Measurements from ENCODE around the gene PNPLA7. TPM values are rescaled to one million over a fixed set of nuclear protein-coding genes. Genes with fewer than 3 reads are reported as not detected.

Gene PNPLA7
- total and polyA plus RNA-seq, 2 of the 4 experiments (the other 2 are of a cell fraction) = under 0.01 to 0.89 TPM

GRCh38 chr9:137463931-137464290 lies 86.3 kb downstream of the PNPLA7 start:
- BruUV-seq (replicated peaks) = no TSS peak
- no peak overlapping the region for H2BK15ac ChIP-seq (ENCODE audit: low read depth, low read length)
- H3K14ac ChIP-seq (replicated peaks; ENCODE audit: low read depth, low read length) = no peak overlapping the region
- H3K4me1 ChIP-seq (ENCODE audit: control insufficient read depth, insufficient read depth, low read length) = peaks cover 4% of the 10 kb centered on the region
- peaks cover 5% of the 10 kb centered on the region; the same call in 1 of the 2 replicates for H3K27me3 ChIP-seq (ENCODE audit: control insufficient read depth, insufficient read depth, low read length)
- intact Hi-C loops (cut with micrococcal nuclease) (no loop called here), in situ Hi-C loops (cut with MboI; ENCODE audit: low sequenced_read_pairs) (no loop called here), dilution Hi-C loops (cut with HindIII; ENCODE audit: low sequenced_read_pairs, unreplicated experiment) (no loop called here)
- CTCF ChIA-PET = no interaction called here
- no peak overlapping the region for H2AFZ ChIP-seq (replicated peaks; ENCODE audit: low read length, poor library complexity)
- no peak overlapping the region for H3K18ac ChIP-seq (ENCODE audit: low read depth, low read length)
- no peak overlapping the region for H3K9ac ChIP-seq (ENCODE audit: low read depth, low read length)
- H3K79me1 ChIP-seq (ENCODE audit: low read depth in 1 of 2, low read length in 2 of 2) = no peaks in the 10 kb centered on the region
- no peak overlapping the region for H4K91ac ChIP-seq (ENCODE audit: insufficient read depth, low read depth, low read length)
- WGBS, 2 experiments (ENCODE audit: extremely low coverage in 2 of 2, insufficient read length in 1 of 2) = 79% methylated on average over 6 of the region's 18 CpGs; no CpG with 5 or more reads in 1 of the 2 experiments
- no peak for TF ChIP-seq RAD21 (IDR thresholded peaks at IDR 0.05; ENCODE audit: low read length)
- TF ChIP-seq SMC3 (IDR thresholded peaks at IDR 0.05; ENCODE audit: low read depth, low read length) = no peak
- TF ChIP-seq RCOR1 (IDR thresholded peaks at IDR 0.05; ENCODE audit: insufficient replicate concordance, low read length) = no peak
- TF ChIP-seq MAFK (IDR thresholded peaks at IDR 0.05; ENCODE audit: low read depth, low read length) = no peak
- TF ChIP-seq USF2 (IDR thresholded peaks at IDR 0.05; ENCODE audit: low read depth, low read length) = no peak
- TF ChIP-seq NFE2L2 (IDR thresholded peaks at IDR 0.05; ENCODE audit: low read depth, low read length) = no peak
- TF ChIP-seq MAZ (IDR thresholded peaks at IDR 0.05; ENCODE audit: borderline replicate concordance, low read depth, low read length) = no peak
- TF ChIP-seq CEBPB (IDR thresholded peaks at IDR 0.05; ENCODE audit: low read depth, low read length) = no peak
- TF ChIP-seq CHD1 (IDR thresholded peaks at IDR 0.05; ENCODE audit: low read depth, low read length) = no peak
- TF ChIP-seq FOS (IDR thresholded peaks at IDR 0.05; ENCODE audit: low read depth, low read length) = no peak
- TF ChIP-seq ELK1 (IDR thresholded peaks at IDR 0.05; ENCODE audit: borderline replicate concordance, low read depth, low read length) = no peak
- TF ChIP-seq BHLHE40 (IDR thresholded peaks at IDR 0.05; ENCODE audit: low read depth, low read length) = no peak
- no peak for TF ChIP-seq CTCF (conservative IDR thresholded peaks at IDR 0.05; ENCODE audit: low read depth, low read length)
- no peak for TF ChIP-seq MXI1 (IDR thresholded peaks at IDR 0.05; ENCODE audit: borderline replicate concordance, low read depth, low read length)
- TF ChIP-seq POLR2A (IDR thresholded peaks at IDR 0.05; ENCODE audit: low read depth, low read length) = no peak
- no peak for TF ChIP-seq RFX5 (IDR thresholded peaks at IDR 0.05; ENCODE audit: low read depth, low read length)
- H3K4me3 ChIP-seq (ENCODE audit: insufficient read depth, low read depth, low read length) = no peak overlapping the region
- H3K9me1 ChIP-seq (ENCODE audit: insufficient read depth, low read length) = no peaks in the 10 kb centered on the region
- no peak overlapping the region for H2AK9ac ChIP-seq (replicated peaks; ENCODE audit: low read depth, low read length, poor library complexity)
- no peak overlapping the region for H3K4ac ChIP-seq (ENCODE audit: low read depth, low read length)
- DNase-seq = no peak
- no peak overlapping the region for H4K5ac ChIP-seq (ENCODE audit: low read depth, low read length)
- no peak overlapping the region for H4K8ac ChIP-seq (ENCODE audit: low read depth in 2 of 2, low read length in 2 of 2)
- no peak overlapping the region for H2BK5ac ChIP-seq (ENCODE audit: low read depth, low read length, poor library complexity, severe bottlenecking)
- H2BK20ac ChIP-seq (ENCODE audit: low read depth, low read length) = no peak overlapping the region
- H3K36me3 ChIP-seq (ENCODE audit: control insufficient read depth, insufficient read depth, low read length) = no peaks in the 10 kb centered on the region
- H2AK5ac ChIP-seq (ENCODE audit: low read depth, low read length) = no peak overlapping the region
- no peak overlapping the region for H2BK120ac ChIP-seq (ENCODE audit: low read depth, low read length)
- H3K56ac ChIP-seq (ENCODE audit: extremely low read depth, insufficient read depth, low read length) = no peak overlapping the region
- no peaks in the 10 kb centered on the region for H3K9me3 ChIP-seq (ENCODE audit: control insufficient read depth, insufficient read depth, low read length)
- H4K20me1 ChIP-seq (ENCODE audit: insufficient read depth, low read length) = no peaks in the 10 kb centered on the region
- H3K27ac ChIP-seq (ENCODE audit: insufficient read depth, low read length) = no peak overlapping the region
- ATAC-seq (ENCODE audit: low read depth) = no peak
- POLR2A ChIA-PET (ENCODE audit: unreplicated experiment) = no interaction called here
- H3K23ac ChIP-seq (ENCODE audit: low read depth, low read length) = no peak overlapping the region
- no peak overlapping the region for H3K4me2 ChIP-seq (ENCODE audit: low read depth, low read length)

Data from IMR-90 (cell line).